ENCODE data around the gene IL36RN. TPM values are rescaled to one million over a fixed set of nuclear protein-coding genes. Genes with fewer than 3 reads are reported as not detected.

IL36RN gene
- total RNA-seq, 1 donor from 2014 or later, result not detected

GRCh38 chr2:113064898-113065297, 5.9 kb downstream of the IL36RN start:
- H3K4me1 Mint-ChIP-seq (ENCODE audit: low read depth), result no peaks in the 10 kb centered on the region
- peaks cover 16% of the 10 kb centered on the region for H3K27me3 Mint-ChIP-seq
- H3K4me3 Mint-ChIP-seq (ENCODE audit: low read depth), result no peak overlapping the region
- H3K9me3 Mint-ChIP-seq (ENCODE audit: low read depth), result peaks cover 3% of the 10 kb centered on the region
- H3K27ac Mint-ChIP-seq, result no peak overlapping the region
- no peak for TF ChIP-seq CTCF (IDR thresholded peaks at IDR 0.05; ENCODE audit: unreplicated experiment)
- H3K36me3 Mint-ChIP-seq (ENCODE audit: insufficient read depth), result no peaks in the 10 kb centered on the region
- no peak for DNase-seq (ENCODE audit: low spot score, unreplicated experiment)

GRCh38 chr2:113067681-113068080, 8.7 kb downstream of the IL36RN start, which contains the start of gene IL1F10:
Gene IL1F10 (plus strand): TSS chr2:113067970. CDS start chr2:113072739, 4,769 bp downstream.
- peaks cover 3% of the 10 kb centered on the region for H3K9me3 Mint-ChIP-seq (ENCODE audit: low read depth)
- no peak for TF ChIP-seq CTCF (IDR thresholded peaks at IDR 0.05; ENCODE audit: unreplicated experiment)
- no peak for DNase-seq (ENCODE audit: low spot score, unreplicated experiment)
- H3K4me3 Mint-ChIP-seq (ENCODE audit: low read depth), result no peak within 1 kb of the TSS
- no peaks in the 10 kb centered on the region for H3K36me3 Mint-ChIP-seq (ENCODE audit: insufficient read depth)
- no peak within 1 kb of the TSS for H3K27ac Mint-ChIP-seq
- no peaks in the 10 kb centered on the region for H3K4me1 Mint-ChIP-seq (ENCODE audit: low read depth)
- H3K27me3 Mint-ChIP-seq, result peaks cover 16% of the 10 kb centered on the region

- Mint-ChIP-seq H3K4me1 (ENCODE audit: low read depth) (no peaks in the 10 kb centered on the region), H3K4me3 (ENCODE audit: low read depth) (no peak overlapping the region), H3K9me3 (ENCODE audit: low read depth) (peaks cover 3% of the 10 kb centered on the region), H3K27me3 (peaks cover 16% of the 10 kb centered on the region), H3K36me3 (ENCODE audit: insufficient read depth) (no peaks in the 10 kb centered on the region), H3K27ac (no peak overlapping the region)
- DNase-seq (ENCODE audit: low spot score, unreplicated experiment), result no peak
- TF ChIP-seq CTCF (IDR thresholded peaks at IDR 0.05; ENCODE audit: unreplicated experiment), result no peak
Observed at GRCh38 chr2:113068249-113068648, 9.3 kb downstream of the IL36RN start.

GRCh38 chr2:113068706-113069485, 9.9 kb downstream of the IL36RN start:
- Mint-ChIP-seq H3K36me3 (ENCODE audit: insufficient read depth) (no peaks in the 10 kb centered on the region), H3K4me1 (ENCODE audit: low read depth) (no peaks in the 10 kb centered on the region), H3K27me3 (peaks cover 16% of the 10 kb centered on the region), H3K4me3 (ENCODE audit: low read depth) (no peak overlapping the region), H3K9me3 (ENCODE audit: low read depth) (peaks cover 3% of the 10 kb centered on the region), H3K27ac (no peak overlapping the region)
- no peak for DNase-seq (ENCODE audit: low spot score, unreplicated experiment)
- no peak for TF ChIP-seq CTCF (IDR thresholded peaks at IDR 0.05; ENCODE audit: unreplicated experiment)

- H3K27me3 Mint-ChIP-seq, result peaks cover 18% of the 10 kb centered on the region
- DNase-seq (ENCODE audit: low spot score, unreplicated experiment), result no peak
Observed at GRCh38 chr2:113069676-113070605, 10.9 kb downstream of the IL36RN start.

More at GRCh38 chr2:113069676-113070605, 10.9 kb downstream of the IL36RN start:
- Mint-ChIP-seq H3K27ac (no peak overlapping the region), H3K4me1 (ENCODE audit: low read depth) (no peaks in the 10 kb centered on the region), H3K36me3 (ENCODE audit: insufficient read depth) (no peaks in the 10 kb centered on the region), H3K4me3 (ENCODE audit: low read depth) (no peak overlapping the region), H3K9me3 (ENCODE audit: low read depth) (peaks cover 3% of the 10 kb centered on the region)
- no peak for TF ChIP-seq CTCF (IDR thresholded peaks at IDR 0.05; ENCODE audit: unreplicated experiment)

Measured in progenitor cell of endocrine pancreas (in vitro differentiated cells).